Activated CD8-positive, alpha-beta T cell treated with anti-CD3 and anti-CD28 coated beads for 36 hours (primary cell): ENCODE results near the gene SLC25A33. TPM values are rescaled to one million over a fixed set of nuclear protein-coding genes. Genes with fewer than 3 reads are reported as not detected.
"Not testable (repeated sequence)": the region's sequence is repeated elsewhere in the genome, so short reads cannot be mapped to it uniquely, and the experiment has no call there.

Experiments
- ATAC-seq: fragments of 200-7000 bp; cut with Tn5 transposase; one replicate; pipeline ENCODE4 v1.10.0; 2021; ENCODE audit warnings: mild to moderate bottlenecking, moderate library complexity
- CTCF ChIA-PET: fragments of 350-600 bp; sonication (Branson Sonifier 250); formaldehyde crosslinking; loops from one replicate; lab custom pipeline; 2021; ENCODE audit warnings: antibody characterized with exemption; lab: Charles Lee
- POLR2A ChIA-PET: fragments of 350-600 bp; sonication (Branson Sonifier 250); formaldehyde crosslinking; loops from one replicate; lab custom pipeline; 2021; ENCODE audit warnings: antibody characterized with exemption; lab: Charles Lee
- DNase-seq: peaks from one replicate; pipeline ENCODE4 v3.0.0-alpha.2; 2020
- H3K27ac Mint-ChIP-seq: one replicate; pipeline ENCODE4 v1.8.0; 2021; ENCODE audit warnings: mild to moderate bottlenecking, mixed read lengths
- H3K27me3 Mint-ChIP-seq: one replicate; pipeline ENCODE4 v1.8.0; 2021; ENCODE audit warnings: mixed read lengths
- H3K36me3 Mint-ChIP-seq: one replicate; pipeline ENCODE4 v1.8.0; 2021; ENCODE audit warnings: low read depth, mixed read lengths
- H3K4me1 Mint-ChIP-seq: one replicate; pipeline ENCODE4 v1.8.0; 2021; ENCODE audit warnings: low read depth, mixed read lengths
- H3K4me3 Mint-ChIP-seq: one replicate; pipeline ENCODE4 v1.8.0; 2021; ENCODE audit warnings: mild to moderate bottlenecking, moderate library complexity, mixed read lengths
- H3K9me3 Mint-ChIP-seq: one replicate; pipeline ENCODE4 v1.8.0; 2021; ENCODE audit warnings: mixed read lengths
- intact Hi-C: fragments of 100-400 bp; cut with micrococcal nuclease; formaldehyde crosslinking; loops from one replicate; pipeline ENCODE4 v1.10.0; 2022
- total RNA-seq, 2 experiments: library from RNA; stranded (reverse); gene quantifications; one replicate each; pipeline ENCODE4 v1.2.3, GENCODE V29; 2021
- TF ChIP-seq, protein P1 (sequence below): fragments of 200-600 bp; IDR thresholded peaks from one replicate; pipeline ENCODE4 v1.8.0; 2022; ENCODE audit warnings: antibody characterized with exemption, mild to moderate bottlenecking

The SLC25A33 gene
- total RNA-seq, 2 experiments from 2014 or later = 5.7 to 5.9 TPM

DNA sequence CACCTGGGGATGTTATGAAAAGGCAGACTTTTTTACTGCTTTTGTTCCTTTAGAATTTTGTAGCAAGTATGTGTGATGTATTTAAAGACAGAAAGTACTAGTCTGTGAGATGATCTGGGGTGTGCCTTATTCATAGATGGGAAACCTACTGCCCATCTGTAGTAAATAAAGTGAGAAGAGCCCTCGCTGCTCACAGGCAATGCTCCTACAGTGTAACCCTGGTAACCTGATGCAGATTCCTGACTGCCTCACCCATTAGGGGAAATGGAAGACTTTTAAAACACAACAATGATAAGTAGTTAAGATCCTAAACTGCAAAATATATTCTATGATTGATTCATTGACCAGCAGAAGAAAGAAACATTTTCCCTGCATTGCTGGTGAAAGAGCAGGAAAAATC is 30.0 kb downstream of the SLC25A33 start:
- intact Hi-C loops = no loop called here
- ChIA-PET CTCF (interaction anchor here (3.2 kb wide), 1 partner anchor 74 kb away, joined by 11 read pairs; no protein-coding TSS in a partner anchor), POLR2A (no interaction called here)
- Mint-ChIP-seq H3K36me3 (peaks cover 10% of the 10 kb centered on the region), H3K4me1 (no peaks in the 10 kb centered on the region), H3K27ac (no peak overlapping the region), H3K27me3 (no peaks in the 10 kb centered on the region), H3K4me3 (no peak overlapping the region), H3K9me3 (no peaks in the 10 kb centered on the region)
- ATAC-seq (no peak), DNase-seq (no peak)
- TF ChIP-seq, protein P1, sequence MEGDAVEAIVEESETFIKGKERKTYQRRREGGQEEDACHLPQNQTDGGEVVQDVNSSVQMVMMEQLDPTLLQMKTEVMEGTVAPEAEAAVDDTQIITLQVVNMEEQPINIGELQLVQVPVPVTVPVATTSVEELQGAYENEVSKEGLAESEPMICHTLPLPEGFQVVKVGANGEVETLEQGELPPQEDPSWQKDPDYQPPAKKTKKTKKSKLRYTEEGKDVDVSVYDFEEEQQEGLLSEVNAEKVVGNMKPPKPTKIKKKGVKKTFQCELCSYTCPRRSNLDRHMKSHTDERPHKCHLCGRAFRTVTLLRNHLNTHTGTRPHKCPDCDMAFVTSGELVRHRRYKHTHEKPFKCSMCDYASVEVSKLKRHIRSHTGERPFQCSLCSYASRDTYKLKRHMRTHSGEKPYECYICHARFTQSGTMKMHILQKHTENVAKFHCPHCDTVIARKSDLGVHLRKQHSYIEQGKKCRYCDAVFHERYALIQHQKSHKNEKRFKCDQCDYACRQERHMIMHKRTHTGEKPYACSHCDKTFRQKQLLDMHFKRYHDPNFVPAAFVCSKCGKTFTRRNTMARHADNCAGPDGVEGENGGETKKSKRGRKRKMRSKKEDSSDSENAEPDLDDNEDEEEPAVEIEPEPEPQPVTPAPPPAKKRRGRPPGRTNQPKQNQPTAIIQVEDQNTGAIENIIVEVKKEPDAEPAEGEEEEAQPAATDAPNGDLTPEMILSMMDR = no peak

DNA sequence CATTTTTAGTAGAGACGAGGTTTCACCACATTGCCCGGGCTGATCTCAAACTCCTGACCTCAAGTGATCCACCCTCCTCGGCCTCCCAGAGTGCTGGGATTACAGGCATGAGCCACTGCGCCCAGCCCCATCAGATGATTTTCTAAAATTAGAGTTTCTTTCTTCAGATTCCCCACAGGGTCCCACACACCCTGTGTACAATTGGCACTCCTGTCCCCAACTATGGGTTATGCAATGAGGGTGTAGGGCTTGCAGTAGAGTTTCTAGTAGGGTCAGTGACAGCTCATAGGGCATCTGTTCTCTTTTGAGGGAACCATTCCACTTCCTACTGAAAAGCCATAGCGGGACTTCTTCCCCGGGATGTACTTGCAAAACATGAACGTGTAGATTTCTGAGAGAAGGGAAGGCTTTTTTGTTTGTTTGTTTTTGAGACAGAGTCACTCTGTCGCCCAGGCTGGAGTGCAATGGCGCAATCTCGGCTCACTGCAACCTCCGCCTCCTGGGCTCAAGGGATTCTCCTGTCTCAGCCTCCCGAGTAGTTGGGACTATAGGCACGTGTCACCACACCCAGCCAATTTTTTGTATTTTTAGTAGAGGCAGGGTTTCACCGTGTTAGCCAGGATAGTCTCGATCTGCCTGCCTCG is 31.7 kb downstream of the SLC25A33 start:
- not testable (repeated sequence) for H3K4me3 Mint-ChIP-seq, ATAC-seq, H3K4me1 Mint-ChIP-seq, H3K27me3 Mint-ChIP-seq, DNase-seq, H3K36me3 Mint-ChIP-seq, H3K27ac Mint-ChIP-seq, H3K9me3 Mint-ChIP-seq
- CTCF ChIA-PET = interaction anchor here (1.2 to 3.2 kb wide), 4 partner anchors 8 to 80 kb away, joined by 3 to 11 read pairs (median 5); no protein-coding TSS in a partner anchor
- POLR2A ChIA-PET = interaction anchor here (0.7 kb wide), 1 partner anchor 34 kb away, joined by 3 read pairs; no protein-coding TSS in a partner anchor
- intact Hi-C loops = loop anchor here (5.0 kb wide), 1 partner anchor 74 kb away; no protein-coding TSS in a partner anchor

DNA sequence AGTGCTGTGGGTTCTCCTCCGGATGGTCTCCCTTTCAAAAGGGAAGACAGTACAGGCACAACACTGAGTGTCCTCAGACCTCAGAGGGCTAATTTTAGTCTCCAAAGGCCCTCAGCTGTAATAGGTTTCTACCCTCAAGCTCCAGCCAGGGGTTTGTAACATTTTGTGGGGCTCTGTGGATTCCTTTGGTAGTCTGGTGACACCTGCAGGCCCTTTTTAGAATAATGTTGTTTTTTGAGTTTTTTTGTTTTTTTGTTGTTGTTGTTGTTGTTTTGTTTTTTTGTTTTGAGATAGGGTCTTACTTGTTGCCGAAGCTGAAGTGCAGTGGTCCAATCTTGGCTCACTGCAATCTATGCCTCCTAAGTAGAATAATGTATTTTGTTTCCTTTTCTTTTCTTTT is 34.5 kb downstream of the SLC25A33 start:
- intact Hi-C loops = loop anchor here (5.0 kb wide), 1 partner anchor 76 kb away; no protein-coding TSS in a partner anchor
- Mint-ChIP-seq H3K9me3 (no peaks in the 10 kb centered on the region), H3K27me3 (no peaks in the 10 kb centered on the region), H3K4me1 (no peaks in the 10 kb centered on the region), H3K4me3 (no peak overlapping the region), H3K36me3 (peaks cover 13% of the 10 kb centered on the region), H3K27ac (no peak overlapping the region)
- TF ChIP-seq, protein P1 = peak; percentile 35
- CTCF ChIA-PET = interaction anchor here (0.7 to 2.3 kb wide), 7 partner anchors 11 to 485 kb away, joined by 3 to 11 read pairs (median 4); no protein-coding TSS in a partner anchor
- ATAC-seq = no peak
- DNase-seq = no peak
- POLR2A ChIA-PET = no interaction called here

DNA sequence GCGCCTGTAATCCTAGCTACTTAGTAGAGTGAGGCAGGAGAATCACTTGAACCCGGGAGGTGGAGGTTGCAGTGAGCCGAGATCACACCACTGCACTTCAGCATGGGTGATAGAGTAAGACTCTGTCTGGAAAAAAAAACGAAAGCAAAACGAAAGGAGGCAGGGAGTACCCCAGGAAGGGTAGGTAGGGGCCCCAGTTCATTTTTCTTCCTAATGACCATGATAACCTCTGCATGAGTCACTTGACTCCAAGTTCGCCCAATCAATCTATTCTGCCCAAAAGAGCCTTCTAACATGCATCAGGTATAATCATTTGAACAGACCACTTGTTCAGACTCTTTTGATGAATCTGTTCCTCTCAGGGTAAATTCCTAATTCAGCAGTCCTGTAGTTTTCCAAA is 36.2 kb downstream of the SLC25A33 start:
- intact Hi-C loops = no loop called here
- H3K9me3 Mint-ChIP-seq = no peaks in the 10 kb centered on the region
- CTCF ChIA-PET = no interaction called here

DNA sequence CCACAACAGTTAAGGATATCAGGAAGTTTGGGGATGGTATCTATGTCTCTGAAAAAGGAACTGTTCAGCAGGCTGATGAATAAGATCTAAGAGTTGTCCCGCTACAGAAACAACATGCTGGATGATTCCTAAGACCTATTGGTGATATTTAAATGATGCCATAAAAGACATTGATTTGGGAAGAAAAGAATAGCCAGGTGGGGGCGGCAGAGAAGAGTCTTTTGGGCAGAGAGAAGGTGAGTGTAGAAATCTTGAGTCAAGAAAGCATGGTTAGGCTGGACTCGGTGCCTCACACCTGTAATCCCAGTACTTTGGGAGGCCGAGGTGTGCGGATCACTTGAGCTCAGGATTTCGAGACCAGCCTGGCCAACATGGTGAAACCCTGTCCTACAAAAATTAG is 37.6 kb downstream of the SLC25A33 start:
- intact Hi-C loops = no loop called here
- no peak for DNase-seq
- ChIA-PET CTCF (no interaction called here), POLR2A (no interaction called here)
- Mint-ChIP-seq H3K27me3 (no peaks in the 10 kb centered on the region), H3K4me1 (no peaks in the 10 kb centered on the region), H3K9me3 (no peaks in the 10 kb centered on the region), H3K27ac (no peak overlapping the region), H3K36me3 (peaks cover 13% of the 10 kb centered on the region), H3K4me3 (no peak overlapping the region)
- no peak for ATAC-seq
- TF ChIP-seq, protein P1 = no peak

More for the DNA sequence above, 36.2 kb downstream of the SLC25A33 start:
- TF ChIP-seq, protein P1 = no peak
- peaks cover 13% of the 10 kb centered on the region for H3K36me3 Mint-ChIP-seq
- no peaks in the 10 kb centered on the region for H3K4me1 Mint-ChIP-seq
- ATAC-seq (no peak), DNase-seq (no peak)
- H3K4me3 Mint-ChIP-seq = no peak overlapping the region
- H3K27ac Mint-ChIP-seq = no peak overlapping the region
- H3K27me3 Mint-ChIP-seq = no peaks in the 10 kb centered on the region
- POLR2A ChIA-PET = no interaction called here
